C4-2B (cell line): Measurements from ENCODE around the gene RNF144A.

Source experiments
- H3K27ac ChIP-seq: fragments of 450-650 bp; 2 replicates; pipeline ENCODE4 v1.5.1; 2017
- ZFX ChIP-seq: fragments of 450-650 bp; IDR thresholded peaks from 2 replicates; pipeline ENCODE4 v1.6.1; 2017
- TF ChIP-seq, protein P1 (sequence below): fragments of 450-650 bp; conservative IDR thresholded peaks from 2 replicates; pipeline ENCODE4 v1.5.1; 2017; ENCODE audit warnings: mild to moderate bottlenecking

Gene RNF144A

GRCh38 chr2:7060631-7061449 is 143.6 kb downstream of the RNF144A start:
- TF ChIP-seq, protein P1, sequence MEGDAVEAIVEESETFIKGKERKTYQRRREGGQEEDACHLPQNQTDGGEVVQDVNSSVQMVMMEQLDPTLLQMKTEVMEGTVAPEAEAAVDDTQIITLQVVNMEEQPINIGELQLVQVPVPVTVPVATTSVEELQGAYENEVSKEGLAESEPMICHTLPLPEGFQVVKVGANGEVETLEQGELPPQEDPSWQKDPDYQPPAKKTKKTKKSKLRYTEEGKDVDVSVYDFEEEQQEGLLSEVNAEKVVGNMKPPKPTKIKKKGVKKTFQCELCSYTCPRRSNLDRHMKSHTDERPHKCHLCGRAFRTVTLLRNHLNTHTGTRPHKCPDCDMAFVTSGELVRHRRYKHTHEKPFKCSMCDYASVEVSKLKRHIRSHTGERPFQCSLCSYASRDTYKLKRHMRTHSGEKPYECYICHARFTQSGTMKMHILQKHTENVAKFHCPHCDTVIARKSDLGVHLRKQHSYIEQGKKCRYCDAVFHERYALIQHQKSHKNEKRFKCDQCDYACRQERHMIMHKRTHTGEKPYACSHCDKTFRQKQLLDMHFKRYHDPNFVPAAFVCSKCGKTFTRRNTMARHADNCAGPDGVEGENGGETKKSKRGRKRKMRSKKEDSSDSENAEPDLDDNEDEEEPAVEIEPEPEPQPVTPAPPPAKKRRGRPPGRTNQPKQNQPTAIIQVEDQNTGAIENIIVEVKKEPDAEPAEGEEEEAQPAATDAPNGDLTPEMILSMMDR = no peak
- TF ChIP-seq ZFX = no peak

GRCh38 chr2:7061450-7061789 is 144.2 kb downstream of the RNF144A start:
- no peak overlapping the region for H3K27ac ChIP-seq
- TF ChIP-seq, protein P1 = no peak
- TF ChIP-seq ZFX = no peak

More at GRCh38 chr2:7060631-7061449, 143.6 kb downstream of the RNF144A start:
- no peak overlapping the region for H3K27ac ChIP-seq

DNA sequence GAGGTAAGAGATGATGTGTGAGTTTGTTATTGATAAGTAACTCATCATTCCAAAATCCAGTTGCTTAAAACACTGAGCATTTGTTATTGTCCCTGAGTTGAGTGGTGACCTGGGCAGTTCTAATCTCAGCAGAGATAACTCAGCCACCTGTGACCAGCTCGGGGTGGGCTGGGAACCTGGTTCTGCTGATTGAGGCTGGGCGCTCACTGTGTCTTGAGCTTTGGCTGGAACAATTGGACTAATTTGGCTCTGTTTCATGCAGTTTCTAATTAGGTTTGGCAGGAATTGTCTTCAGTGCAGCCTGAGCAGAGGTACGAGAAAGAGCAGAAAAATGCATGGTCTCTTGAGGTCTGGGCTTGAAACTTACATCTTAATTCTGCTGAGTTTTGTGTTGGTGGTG is 144.7 kb downstream of the RNF144A start:
- no peak overlapping the region for H3K27ac ChIP-seq
- TF ChIP-seq ZFX = no peak
- TF ChIP-seq, protein P1 = no peak

- H3K27ac ChIP-seq = no peak overlapping the region
- TF ChIP-seq ZFX = no peak
- TF ChIP-seq, protein P1 = no peak
Measured at GRCh38 chr2:7063789-7064188, 146.6 kb downstream of the RNF144A start.

- no peak overlapping the region for H3K27ac ChIP-seq
- no peak for TF ChIP-seq ZFX
- TF ChIP-seq, protein P1 = no peak
Measured at GRCh38 chr2:7068457-7068856, 151.2 kb downstream of the RNF144A start.

- TF ChIP-seq, protein P1 = no peak
- H3K27ac ChIP-seq = no peak overlapping the region
Measured at GRCh38 chr2:7070483-7070882, 153.3 kb downstream of the RNF144A start.

- no peak for TF ChIP-seq ZFX
- TF ChIP-seq, protein P1 = no peak
- no peak overlapping the region for H3K27ac ChIP-seq
Measured at GRCh38 chr2:7071154-7071553, 153.9 kb downstream of the RNF144A start.
